Stimulated activated naive CD8-positive, alpha-beta T cell treated with anti-CD3 and anti-CD28 coated beads, Interleukin-15, amount 100 ng/mL, for 72 hours (primary cell): Measurements from ENCODE around the gene CDKL5.
A peak's percentile ranks its signal among the peaks of the same experiment; 100 is the strongest.

Experiments
- ATAC-seq: fragments of 150-1000 bp; cut with Tn5 transposase; 2 replicates; pipeline ENCODE4 v1.10.0; 2021; ENCODE audit warnings: mild to moderate bottlenecking, moderate library complexity
- DNase-seq, 2 donors: peaks; one replicate each; pipeline ENCODE4 v3.0.0; 2021 to 2022
- H3K27ac Mint-ChIP-seq, 2 donors: one replicate each; pipeline ENCODE4 v1.8.0; 2022; ENCODE audit warnings: mild to moderate bottlenecking in 2 of 2, mixed read lengths in 2 of 2, moderate library complexity in 2 of 2
- H3K27me3 Mint-ChIP-seq: one replicate; pipeline ENCODE4 v1.8.0; 2022; ENCODE audit warnings: mixed read lengths
- H3K4me1 Mint-ChIP-seq: one replicate; pipeline ENCODE4 v1.8.0; 2022; ENCODE audit warnings: mild to moderate bottlenecking, mixed read lengths
- H3K4me3 Mint-ChIP-seq, 2 donors: one replicate each; pipeline ENCODE4 v1.8.0; 2022; ENCODE audit warnings: mild to moderate bottlenecking in 2 of 2, mixed read lengths in 2 of 2, moderate library complexity in 1 of 2
- H3K9me3 Mint-ChIP-seq, 2 donors: one replicate each; pipeline ENCODE4 v1.8.0; 2022; ENCODE audit warnings: mixed read lengths in 2 of 2

Gene CDKL5

DNA sequence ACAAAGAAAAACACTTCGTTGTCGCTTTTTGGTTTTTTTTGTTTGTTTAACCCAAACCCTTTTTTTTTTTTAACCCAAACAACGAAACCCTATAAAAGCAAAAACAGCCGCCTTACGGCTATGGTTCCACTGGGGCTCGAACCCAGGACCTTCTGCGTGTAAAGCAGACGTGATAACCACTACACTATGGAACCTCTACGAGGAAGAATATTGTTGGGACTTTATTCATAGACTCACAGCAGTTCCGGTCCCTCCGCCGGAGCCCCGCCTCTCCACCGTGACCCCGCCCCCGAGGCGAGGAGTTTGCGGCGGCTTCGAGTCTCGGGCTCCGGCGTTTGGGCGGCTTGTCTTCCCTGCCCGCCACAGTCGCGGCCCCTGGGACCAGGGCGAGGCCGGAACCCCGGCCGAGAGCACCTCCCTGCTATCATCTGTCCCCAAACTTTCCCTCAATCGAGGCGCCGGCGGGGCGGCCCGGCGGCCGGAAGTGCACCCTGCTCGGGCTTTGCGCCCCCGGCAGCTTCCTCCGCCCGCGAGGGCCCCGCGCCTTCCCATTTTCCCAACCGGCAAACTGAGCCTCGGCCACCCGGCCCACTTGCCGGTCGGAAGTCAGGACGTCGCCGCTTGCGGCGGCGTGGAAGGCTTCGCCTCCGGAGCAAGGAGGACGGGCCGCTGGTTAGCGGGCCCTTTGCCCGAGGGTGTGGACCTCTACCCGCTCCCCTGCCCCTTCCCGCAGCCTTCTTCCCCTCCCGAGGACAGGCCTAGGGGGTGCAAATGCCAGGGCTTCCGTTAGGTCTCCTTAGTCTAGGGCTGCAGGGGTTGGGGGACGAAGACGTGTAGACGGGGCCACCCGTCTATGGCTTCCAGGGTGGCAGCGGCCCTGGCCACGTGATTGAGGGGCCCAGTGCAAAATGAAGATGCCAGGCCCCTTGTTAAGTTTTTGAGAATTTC is 249.7 kb downstream of the CDKL5 start:
- no peaks in the 10 kb centered on the region for H3K9me3 Mint-ChIP-seq
- DNase-seq: peak; percentile 82 to 84
- H3K4me3 Mint-ChIP-seq: peak overlapping the region; percentile 74 to 82
- no peaks in the 10 kb centered on the region for H3K27me3 Mint-ChIP-seq
- peak overlapping the region; percentile 89 to 98 for H3K27ac Mint-ChIP-seq
- peaks cover 15% of the 10 kb centered on the region for H3K4me1 Mint-ChIP-seq
- ATAC-seq: peak; percentile 86

- ATAC-seq: no peak
- peak overlapping the region in 1 of 2 donors; percentile 63 for H3K27ac Mint-ChIP-seq
- DNase-seq: no peak
- no peaks in the 10 kb centered on the region for H3K9me3 Mint-ChIP-seq
- H3K27me3 Mint-ChIP-seq: no peaks in the 10 kb centered on the region
- peak overlapping the region; percentile 37 to 61 for H3K4me3 Mint-ChIP-seq
- peaks cover 15% of the 10 kb centered on the region for H3K4me1 Mint-ChIP-seq
Observed at GRCh38 chrX:18676050-18676449, 250.6 kb downstream of the CDKL5 start.

GRCh38 chrX:18676470-18676869 is 251.1 kb downstream of the CDKL5 start:
- no peak for ATAC-seq
- no peak overlapping the region for H3K27ac Mint-ChIP-seq
- H3K9me3 Mint-ChIP-seq: no peaks in the 10 kb centered on the region
- H3K4me1 Mint-ChIP-seq: peaks cover 15% of the 10 kb centered on the region
- H3K27me3 Mint-ChIP-seq: no peaks in the 10 kb centered on the region
- no peak overlapping the region for H3K4me3 Mint-ChIP-seq
- no peak for DNase-seq

- DNase-seq (no peak), ATAC-seq (no peak)
- H3K9me3 Mint-ChIP-seq: no peaks in the 10 kb centered on the region
- H3K4me3 Mint-ChIP-seq: no peak overlapping the region
- H3K27ac Mint-ChIP-seq: no peak overlapping the region
- peaks cover 15% of the 10 kb centered on the region for H3K4me1 Mint-ChIP-seq
- H3K27me3 Mint-ChIP-seq: no peaks in the 10 kb centered on the region
Observed at GRCh38 chrX:18677161-18677869, 251.9 kb downstream of the CDKL5 start.

- Mint-ChIP-seq H3K4me1 (peaks cover 10% of the 10 kb centered on the region), H3K9me3 (no peaks in the 10 kb centered on the region)
- ATAC-seq: no peak
Observed at GRCh38 chrX:18681996-18682395, 256.6 kb downstream of the CDKL5 start.

DNA sequence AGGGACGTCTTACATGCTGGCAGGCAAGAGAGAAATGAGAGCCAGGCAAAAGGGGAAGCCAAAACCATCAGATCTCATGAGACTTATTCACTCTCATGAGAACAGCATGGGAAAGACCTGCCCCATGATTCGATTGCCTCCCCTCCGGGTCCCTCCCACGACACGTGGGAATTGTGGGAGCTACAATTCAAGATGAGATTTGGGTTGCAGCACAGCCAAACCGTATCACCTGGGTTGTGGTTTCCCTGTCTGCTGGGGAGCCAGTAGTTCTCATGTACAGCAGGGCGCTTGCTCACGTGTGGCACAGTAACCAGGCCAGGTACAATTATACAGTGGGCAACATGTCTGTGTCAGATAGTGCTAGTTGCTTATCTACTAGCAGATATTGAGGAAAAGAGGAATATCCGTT is 257.6 kb downstream of the CDKL5 start:
- ATAC-seq: no peak
- no peak overlapping the region for H3K27ac Mint-ChIP-seq
- no peaks in the 10 kb centered on the region for H3K27me3 Mint-ChIP-seq
- H3K9me3 Mint-ChIP-seq: no peaks in the 10 kb centered on the region
- H3K4me3 Mint-ChIP-seq: no peak overlapping the region
- peaks cover 4% of the 10 kb centered on the region for H3K4me1 Mint-ChIP-seq
- no peak for DNase-seq

More at GRCh38 chrX:18681996-18682395, 256.6 kb downstream of the CDKL5 start:
- DNase-seq: no peak
- Mint-ChIP-seq H3K27ac (no peak overlapping the region), H3K27me3 (no peaks in the 10 kb centered on the region), H3K4me3 (no peak overlapping the region)

DNA sequence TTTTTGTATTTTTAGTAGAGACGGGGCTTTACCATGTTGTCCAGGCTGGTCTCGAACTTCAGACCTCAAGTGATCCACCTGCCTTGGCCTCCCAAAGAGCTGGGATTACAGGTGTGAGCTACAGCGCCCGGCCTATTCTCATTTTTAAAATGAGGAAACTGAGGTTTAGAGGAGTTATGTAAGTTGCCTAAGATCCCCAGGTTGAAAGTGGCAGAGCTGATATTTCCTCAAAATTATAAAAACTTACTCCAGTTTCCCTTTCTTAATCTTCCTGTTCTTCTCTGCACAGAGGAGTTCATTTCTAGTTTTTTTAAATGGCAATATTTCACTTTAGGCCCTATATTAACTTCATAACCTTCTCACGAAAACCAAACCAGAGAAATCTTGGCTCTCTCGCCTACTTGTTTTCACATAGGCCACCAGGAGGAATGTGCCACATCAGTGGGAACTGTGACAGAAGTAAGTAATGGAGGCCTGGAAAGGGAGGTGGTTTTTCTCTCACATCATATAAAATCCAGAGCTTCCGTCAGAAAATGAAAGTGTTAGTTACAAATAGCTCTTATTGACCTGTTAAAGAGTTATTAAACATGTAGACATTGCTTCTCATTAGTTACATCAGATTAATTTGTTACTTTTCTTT is 262.6 kb downstream of the CDKL5 start:
- H3K4me1 Mint-ChIP-seq: no peaks in the 10 kb centered on the region
- H3K27me3 Mint-ChIP-seq: no peaks in the 10 kb centered on the region
- ATAC-seq: no peak
- H3K9me3 Mint-ChIP-seq: no peaks in the 10 kb centered on the region
- H3K27ac Mint-ChIP-seq: no peak overlapping the region
- H3K4me3 Mint-ChIP-seq: no peak overlapping the region
- DNase-seq: no peak

DNA sequence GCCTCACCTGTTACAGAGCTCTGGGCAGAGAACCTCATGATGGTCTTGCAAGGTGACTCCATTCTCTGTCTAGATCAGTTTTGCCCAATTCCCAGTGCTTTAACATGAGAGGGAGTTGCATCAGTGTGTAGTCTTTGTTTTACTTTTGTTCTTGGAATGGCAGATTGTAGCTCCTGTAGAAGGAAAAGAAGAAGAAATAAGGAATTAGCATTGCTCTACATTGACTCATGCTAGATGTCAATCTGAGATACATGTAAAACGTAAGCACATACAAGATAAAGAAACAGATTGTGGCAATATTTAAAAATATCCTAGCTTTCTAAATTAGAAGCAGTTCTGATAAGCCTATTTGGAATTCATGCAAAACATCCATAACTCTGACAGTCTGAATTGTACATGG is 266.0 kb downstream of the CDKL5 start:
- ATAC-seq (no peak), DNase-seq (no peak)
- Mint-ChIP-seq H3K4me3 (no peak overlapping the region), H3K4me1 (no peaks in the 10 kb centered on the region), H3K9me3 (no peaks in the 10 kb centered on the region), H3K27me3 (no peaks in the 10 kb centered on the region), H3K27ac (no peak overlapping the region)

DNA sequence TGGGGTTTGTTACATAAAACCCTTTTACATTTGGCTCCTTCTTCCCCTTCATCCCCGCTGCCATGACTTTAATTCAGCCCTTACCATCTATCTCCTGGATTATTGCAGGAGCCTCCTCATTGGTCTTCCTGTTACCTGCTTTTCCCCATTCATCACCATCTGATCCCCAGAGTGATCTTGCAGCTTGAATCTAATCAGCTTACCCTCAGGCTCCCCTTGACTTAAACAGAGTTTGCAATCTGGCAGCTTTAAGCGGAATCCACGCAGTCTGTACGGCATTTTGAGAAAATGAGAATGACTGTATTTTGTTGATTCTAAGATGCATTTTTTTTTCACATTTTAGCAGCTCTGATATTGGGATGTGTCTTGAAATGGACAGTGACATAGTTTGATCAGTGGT is 267.1 kb downstream of the CDKL5 start:
- H3K9me3 Mint-ChIP-seq: no peaks in the 10 kb centered on the region
- DNase-seq (no peak), ATAC-seq (no peak)
- H3K27me3 Mint-ChIP-seq: no peaks in the 10 kb centered on the region
- no peak overlapping the region for H3K27ac Mint-ChIP-seq
- H3K4me3 Mint-ChIP-seq: no peak overlapping the region
- H3K4me1 Mint-ChIP-seq: no peaks in the 10 kb centered on the region

GRCh38 chrX:18696653-18697052 is 271.2 kb downstream of the CDKL5 start:
- Mint-ChIP-seq H3K27me3 (no peaks in the 10 kb centered on the region), H3K27ac (no peak overlapping the region), H3K9me3 (no peaks in the 10 kb centered on the region), H3K4me3 (no peak overlapping the region), H3K4me1 (no peaks in the 10 kb centered on the region)
- ATAC-seq (no peak), DNase-seq (no peak)

GRCh38 chrX:18698737-18699650 is 273.6 kb downstream of the CDKL5 start:
- Mint-ChIP-seq H3K27ac (no peak overlapping the region), H3K4me1 (no peaks in the 10 kb centered on the region), H3K4me3 (no peak overlapping the region), H3K27me3 (no peaks in the 10 kb centered on the region), H3K9me3 (no peaks in the 10 kb centered on the region)
- ATAC-seq (no peak), DNase-seq (no peak)

DNA sequence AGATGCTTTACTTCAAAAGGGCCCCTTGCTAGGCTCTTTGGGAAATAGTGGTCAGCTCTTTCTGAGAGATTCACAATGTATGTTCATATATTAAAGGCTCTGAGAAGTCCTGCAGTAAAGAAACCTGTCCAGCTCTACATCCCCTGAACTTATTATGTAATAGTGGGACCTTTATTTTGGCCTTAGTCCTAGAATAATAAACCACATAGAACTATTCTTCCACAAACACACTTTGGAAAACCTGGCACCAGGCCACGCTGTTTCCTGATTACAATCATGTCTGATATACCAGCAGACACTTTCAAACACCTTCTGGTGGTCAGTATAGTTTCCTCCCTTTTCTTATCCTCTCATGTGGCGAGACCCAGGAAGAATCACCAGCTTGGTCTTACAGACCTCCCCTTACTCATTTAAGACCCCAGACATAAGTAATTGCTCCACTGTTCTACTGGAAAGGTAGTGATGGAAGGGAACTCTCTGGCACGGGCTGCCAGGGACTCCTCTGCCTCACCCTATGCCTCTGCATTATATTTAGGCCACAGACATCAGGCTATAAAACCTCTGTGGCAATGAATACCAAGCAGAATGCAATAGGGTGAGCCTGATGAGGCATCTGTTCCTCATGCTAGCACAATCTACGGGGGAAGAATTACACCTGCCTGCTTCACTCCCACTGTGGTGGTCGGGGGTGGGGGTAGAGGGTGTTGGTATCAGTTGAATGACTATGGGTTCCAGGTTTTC is 276.4 kb downstream of the CDKL5 start:
- Mint-ChIP-seq H3K27me3 (no peaks in the 10 kb centered on the region), H3K9me3 (no peaks in the 10 kb centered on the region), H3K4me1 (no peaks in the 10 kb centered on the region), H3K27ac (peak overlapping the region in 1 of 2 donors; percentile 59), H3K4me3 (no peak overlapping the region)
- ATAC-seq (no peak), DNase-seq (no peak)

DNA sequence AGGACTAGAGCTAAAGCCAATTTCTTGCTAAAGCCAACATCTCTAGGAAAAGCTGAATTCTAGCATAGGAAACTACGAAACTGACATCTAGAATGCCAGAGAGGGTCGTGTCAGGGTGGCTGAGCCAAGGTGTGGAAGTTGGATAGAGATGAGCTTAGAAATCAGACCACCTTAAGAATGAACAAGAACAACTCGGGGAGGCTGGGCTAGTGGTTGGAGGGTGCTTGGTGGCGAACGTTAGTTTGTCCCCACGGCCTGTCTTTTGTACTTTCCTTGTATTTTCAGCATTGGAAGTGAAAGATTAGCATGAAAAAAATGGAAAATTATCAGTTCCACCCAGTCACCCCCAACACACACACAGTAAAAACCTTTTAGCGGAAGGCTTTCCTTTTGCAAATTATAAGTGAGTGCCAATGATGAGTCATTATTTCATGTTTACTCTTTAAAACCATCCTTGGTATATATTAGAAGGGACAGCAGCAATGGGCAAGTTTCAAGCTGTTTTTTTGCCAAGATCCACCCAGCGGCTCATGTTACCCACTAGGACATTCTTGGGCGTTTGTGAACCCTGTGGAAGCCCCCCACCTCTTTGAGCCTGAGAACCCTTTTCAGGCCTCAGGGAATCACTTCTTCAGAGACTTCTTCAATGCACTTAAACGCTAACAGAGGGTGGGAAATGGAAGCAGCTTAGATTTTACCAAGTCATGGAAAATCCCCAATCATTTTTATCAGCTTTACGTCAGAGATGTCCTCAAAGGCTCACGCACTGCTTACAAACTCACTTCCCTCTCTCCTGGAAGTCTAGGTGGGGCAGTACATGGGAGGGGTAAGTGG is 277.2 kb downstream of the CDKL5 start:
- H3K4me3 Mint-ChIP-seq: no peak overlapping the region
- H3K4me1 Mint-ChIP-seq: no peaks in the 10 kb centered on the region
- no peaks in the 10 kb centered on the region for H3K27me3 Mint-ChIP-seq
- ATAC-seq (no peak), DNase-seq (no peak)
- no peak overlapping the region for H3K27ac Mint-ChIP-seq
- H3K9me3 Mint-ChIP-seq: no peaks in the 10 kb centered on the region
